Measurements from ENCODE around the gene DPF3.

DNA sequence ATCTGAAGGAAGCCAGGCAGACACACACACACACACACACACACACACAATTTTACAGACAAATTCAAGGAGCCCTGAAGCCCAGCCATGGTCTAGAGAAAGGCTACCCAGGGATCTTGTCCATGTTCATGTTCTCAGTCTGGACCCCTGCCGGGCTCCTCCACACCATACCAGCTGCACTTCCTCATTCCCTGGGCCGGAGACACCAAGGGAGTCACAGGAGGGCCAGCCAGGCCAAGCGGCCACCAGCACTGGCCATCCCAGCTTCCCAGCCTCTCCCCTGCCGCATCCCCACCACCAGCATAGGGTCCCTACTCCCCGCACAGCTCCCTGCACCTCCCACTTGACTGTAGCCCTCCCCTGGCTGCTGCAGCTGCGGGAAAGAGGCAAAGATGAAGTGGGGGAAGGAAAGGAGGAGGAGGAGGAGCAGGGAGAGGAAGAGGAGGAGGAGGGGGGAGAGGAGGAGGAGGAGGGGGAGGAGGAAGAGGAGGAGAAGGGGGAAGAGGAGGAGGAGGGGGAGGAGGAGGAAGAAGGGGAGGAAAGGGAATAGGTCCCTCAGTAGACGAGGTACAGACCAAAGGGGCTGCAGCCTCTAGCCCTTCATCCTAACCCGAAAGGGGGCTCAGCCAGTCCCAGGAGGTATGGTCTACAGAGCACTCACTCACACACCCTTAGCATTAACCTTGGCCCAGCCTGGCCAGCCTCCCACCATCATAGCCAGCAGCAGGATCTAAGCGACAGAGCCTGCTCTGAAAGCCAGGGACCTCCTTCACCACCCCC lies 293.2 kb downstream of the DPF3 start:
- TF ChIP-seq, protein P1, sequence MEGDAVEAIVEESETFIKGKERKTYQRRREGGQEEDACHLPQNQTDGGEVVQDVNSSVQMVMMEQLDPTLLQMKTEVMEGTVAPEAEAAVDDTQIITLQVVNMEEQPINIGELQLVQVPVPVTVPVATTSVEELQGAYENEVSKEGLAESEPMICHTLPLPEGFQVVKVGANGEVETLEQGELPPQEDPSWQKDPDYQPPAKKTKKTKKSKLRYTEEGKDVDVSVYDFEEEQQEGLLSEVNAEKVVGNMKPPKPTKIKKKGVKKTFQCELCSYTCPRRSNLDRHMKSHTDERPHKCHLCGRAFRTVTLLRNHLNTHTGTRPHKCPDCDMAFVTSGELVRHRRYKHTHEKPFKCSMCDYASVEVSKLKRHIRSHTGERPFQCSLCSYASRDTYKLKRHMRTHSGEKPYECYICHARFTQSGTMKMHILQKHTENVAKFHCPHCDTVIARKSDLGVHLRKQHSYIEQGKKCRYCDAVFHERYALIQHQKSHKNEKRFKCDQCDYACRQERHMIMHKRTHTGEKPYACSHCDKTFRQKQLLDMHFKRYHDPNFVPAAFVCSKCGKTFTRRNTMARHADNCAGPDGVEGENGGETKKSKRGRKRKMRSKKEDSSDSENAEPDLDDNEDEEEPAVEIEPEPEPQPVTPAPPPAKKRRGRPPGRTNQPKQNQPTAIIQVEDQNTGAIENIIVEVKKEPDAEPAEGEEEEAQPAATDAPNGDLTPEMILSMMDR (IDR thresholded peaks at IDR 0.05 in 4 of 5, conservative IDR thresholded peaks at IDR 0.05 in 1 of 5): no peak
- no peak for TF ChIP-seq POLR2A (IDR thresholded peaks at IDR 0.05)

All from gastrocnemius medialis (tissue), 4 donors.